ENCODE data around the gene PES1.
"Not testable (repeated sequence)": the region's sequence is repeated elsewhere in the genome, so short reads cannot be mapped to it uniquely, and the experiment has no call there.

Gene PES1

GRCh38 chr22:30591588-30592359 lies at the start of gene PES1:
Gene PES1, minus strand, starts transcription at chr22:30591910. Its CDS starts 77 bp downstream, at chr22:30591833.
- peak; percentile 90 for DNase-seq (ENCODE audit: low read depth)

GRCh38 chr22:30640839-30641430 lies 49.2 kb upstream of the PES1 start:
- no peak for DNase-seq (ENCODE audit: low read depth)

- no peak for DNase-seq (ENCODE audit: low read depth)
Observed at GRCh38 chr22:30640361-30640760, 48.7 kb upstream of the PES1 start.

GRCh38 chr22:30637701-30638114 lies 46.0 kb upstream of the PES1 start:
- DNase-seq (ENCODE audit: low read depth) = no peak

GRCh38 chr22:30636226-30637077 lies 44.7 kb upstream of the PES1 start:
- DNase-seq (ENCODE audit: low read depth) = no peak

- peak; percentile 94 for DNase-seq (ENCODE audit: low read depth)
Observed at GRCh38 chr22:30635273-30636225, 43.8 kb upstream of the PES1 start, which contains the start of gene SLC35E4. Gene SLC35E4, plus strand, starts transcription at chr22:30635781. Its CDS starts 670 bp downstream, at chr22:30636451.

- DNase-seq (ENCODE audit: low read depth) = peak; percentile 88
Observed at GRCh38 chr22:30634471-30635233, 42.9 kb upstream of the PES1 start.

- not testable (repeated sequence) for DNase-seq (ENCODE audit: low read depth)
Observed at GRCh38 chr22:30631469-30631868, 39.8 kb upstream of the PES1 start.

- no peak for DNase-seq (ENCODE audit: low read depth)
Observed at GRCh38 chr22:30628491-30628890, 36.8 kb upstream of the PES1 start.

- DNase-seq (ENCODE audit: low read depth) = no peak
Observed at GRCh38 chr22:30627471-30627870, 35.8 kb upstream of the PES1 start.

- DNase-seq (ENCODE audit: low read depth) = no peak
Observed at GRCh38 chr22:30626413-30626812, 34.7 kb upstream of the PES1 start.

GRCh38 chr22:30619909-30620308 lies 28.2 kb upstream of the PES1 start:
- DNase-seq (ENCODE audit: low read depth) = not testable (repeated sequence)

- no peak for DNase-seq (ENCODE audit: low read depth)
Observed at GRCh38 chr22:30617819-30618218, 26.1 kb upstream of the PES1 start.

- DNase-seq (ENCODE audit: low read depth) = no peak
Observed at GRCh38 chr22:30615543-30615954, 23.8 kb upstream of the PES1 start.

- no peak for DNase-seq (ENCODE audit: low read depth)
Observed at GRCh38 chr22:30614879-30615278, 23.2 kb upstream of the PES1 start.

GRCh38 chr22:30614268-30614667 lies 22.6 kb upstream of the PES1 start:
- no peak for DNase-seq (ENCODE audit: low read depth)

- no peak for DNase-seq (ENCODE audit: low read depth)
Observed at GRCh38 chr22:30612789-30613188, 21.1 kb upstream of the PES1 start.

- DNase-seq (ENCODE audit: low read depth) = no peak
Observed at GRCh38 chr22:30611197-30611596, 19.5 kb upstream of the PES1 start.

- no peak for DNase-seq (ENCODE audit: low read depth)
Observed at GRCh38 chr22:30610299-30610698, 18.6 kb upstream of the PES1 start.
